NCI-H1092 (cell line): ENCODE data around the gene EPB41L2.
"Not testable (repeated sequence)": the region's sequence is repeated elsewhere in the genome, so short reads cannot be mapped to it uniquely, and the experiment has no call there.

Experiments
- DNase-seq: peaks from one replicate; lab custom pipeline; 2025; lab: John Stamatoyannopoulos, UW

The EPB41L2 gene

DNA sequence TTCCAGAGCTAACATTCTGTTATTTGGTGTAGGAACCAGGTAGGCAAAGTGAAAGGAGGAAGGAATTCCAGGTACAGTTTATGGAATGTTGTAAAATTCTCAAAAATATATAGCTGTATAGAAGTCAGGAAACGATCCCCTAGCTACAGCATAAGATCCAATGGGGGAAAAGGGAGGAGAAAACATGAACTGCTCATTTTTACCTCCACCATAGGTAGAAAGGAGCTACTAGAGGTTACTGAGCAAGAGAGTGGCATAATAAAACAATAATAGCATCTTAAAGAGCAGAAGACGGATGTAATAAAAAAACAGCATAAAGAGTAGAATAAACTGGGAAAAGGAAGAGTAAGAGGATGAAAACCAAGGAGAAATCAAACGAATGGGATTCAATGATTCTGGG, 26.9 kb downstream of the EPB41L2 start:
- DNase-seq, result no peak

DNA sequence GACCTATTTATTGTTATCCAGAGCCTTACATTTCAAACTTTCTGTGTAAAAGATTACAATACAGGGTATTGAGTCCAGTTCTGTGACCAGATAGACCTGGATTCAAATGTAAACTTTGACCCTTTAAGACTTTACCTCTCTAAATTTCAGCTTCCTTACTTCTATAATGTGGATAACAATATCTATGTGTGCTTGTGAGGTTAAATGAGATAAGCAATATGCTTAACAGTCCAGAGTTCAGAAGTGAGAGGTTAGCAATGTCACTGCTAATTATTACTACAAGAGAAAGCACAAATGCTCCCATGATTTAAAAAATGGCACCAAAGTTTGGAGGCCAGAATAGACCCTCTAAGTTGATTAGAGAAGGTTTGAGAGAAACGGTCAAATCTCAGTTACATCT, 27.5 kb downstream of the EPB41L2 start:
- DNase-seq, result no peak

DNA sequence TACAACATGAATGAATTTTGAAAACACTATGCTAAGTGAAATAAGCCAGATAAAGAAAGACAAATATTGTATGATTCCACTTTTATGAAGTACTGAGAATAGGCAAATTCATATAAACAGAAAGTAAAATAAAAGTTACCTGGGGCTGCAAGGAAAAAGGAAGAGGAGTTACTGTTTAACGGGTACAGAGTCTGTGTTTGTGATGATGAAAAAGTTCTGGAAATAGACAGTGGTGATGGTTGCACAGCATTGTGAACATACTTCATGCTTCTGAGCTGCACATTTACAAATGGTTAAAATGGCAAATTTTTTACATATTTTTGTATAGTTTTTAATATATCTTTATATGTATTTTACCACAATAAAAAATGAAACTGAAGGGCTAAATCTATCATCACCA, 29.4 kb downstream of the EPB41L2 start:
- no peak for DNase-seq

DNA sequence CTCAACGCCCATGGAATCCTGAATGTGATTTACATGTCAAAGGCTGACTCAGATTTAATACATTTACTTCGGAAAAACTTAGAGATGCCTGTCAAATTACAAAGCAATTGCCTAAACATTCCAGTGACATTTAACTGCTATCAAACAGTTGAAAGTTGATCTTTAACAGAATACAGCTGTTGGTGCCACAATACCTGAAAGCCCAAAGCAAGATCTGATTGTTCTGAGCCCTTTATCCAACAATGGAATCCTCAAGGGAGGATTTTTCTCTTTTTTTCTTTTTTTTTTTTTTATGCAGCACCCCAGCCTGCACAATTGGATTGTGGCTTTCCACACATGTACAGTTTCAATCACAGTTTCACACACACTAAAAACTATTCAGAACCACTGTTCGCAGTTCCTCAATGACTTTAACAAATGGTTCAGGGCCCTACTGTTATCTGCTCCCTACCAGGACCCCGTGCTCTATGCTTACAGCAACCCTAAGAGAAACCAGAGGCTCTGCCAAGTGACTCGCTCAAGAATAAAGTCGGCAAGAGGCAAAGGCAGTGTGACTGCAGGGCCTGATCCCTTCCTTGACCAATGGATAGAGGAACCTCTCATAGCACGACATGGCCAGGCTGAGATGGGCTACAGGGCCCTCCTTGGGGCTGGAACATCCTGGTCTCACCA, 33.3 kb downstream of the EPB41L2 start:
- no peak for DNase-seq

DNA sequence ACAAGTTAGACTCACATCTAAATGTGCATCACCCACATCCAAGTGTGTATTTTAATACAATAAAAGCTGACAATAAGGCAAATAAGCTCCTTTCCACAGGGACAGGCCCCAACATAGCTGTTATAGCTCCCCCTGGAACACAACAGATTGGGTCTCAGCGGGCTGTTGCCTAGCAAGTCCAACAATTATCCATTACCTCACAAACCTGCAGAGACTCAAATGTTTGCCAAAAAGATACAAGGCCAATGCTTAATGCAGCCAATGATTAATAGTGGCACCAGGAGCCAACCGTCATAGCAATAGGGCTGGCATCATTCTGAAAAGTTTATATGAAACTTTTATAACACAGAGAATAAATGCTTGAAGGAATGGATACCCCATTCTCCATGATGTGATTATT, 35.7 kb downstream of the EPB41L2 start:
- no peak for DNase-seq

DNA sequence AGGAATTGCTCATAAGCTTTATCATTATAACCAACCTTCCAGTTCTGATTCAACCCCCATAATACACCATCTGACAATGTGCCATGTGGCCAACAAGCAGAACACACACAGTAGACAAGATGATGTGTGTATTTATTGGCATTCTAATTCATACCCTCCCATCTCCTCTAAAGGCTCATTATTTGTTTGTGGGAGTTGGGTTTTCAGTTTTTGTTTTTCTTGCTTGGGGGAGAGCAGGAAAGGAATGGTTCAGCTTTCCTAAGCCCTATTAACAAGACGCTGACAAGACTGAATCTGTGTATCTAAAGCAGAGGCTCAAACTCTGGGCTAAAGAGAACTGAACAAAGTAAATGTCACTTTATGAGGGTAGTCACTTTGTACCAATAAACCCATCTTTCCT, 36.8 kb downstream of the EPB41L2 start:
- no peak for DNase-seq

DNA sequence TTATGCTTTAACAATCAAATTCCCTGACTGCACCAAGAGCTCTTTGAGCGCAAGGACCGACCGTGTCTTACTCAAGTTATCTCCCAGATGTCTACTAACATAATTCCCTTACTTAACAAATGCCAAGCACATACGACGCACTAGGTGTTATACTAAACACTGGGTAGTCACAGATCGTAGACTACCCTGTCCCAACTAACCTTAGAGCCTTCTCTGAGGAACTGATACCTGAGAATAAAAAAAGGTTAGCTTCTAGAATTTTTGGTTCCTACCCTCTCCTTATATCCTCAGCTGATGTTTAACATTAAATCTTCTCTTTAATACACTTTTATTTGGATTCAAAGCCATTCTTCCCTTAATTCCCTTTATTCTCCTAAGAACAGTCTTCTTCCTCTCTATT, 38.5 kb downstream of the EPB41L2 start:
- DNase-seq, result no peak

DNA sequence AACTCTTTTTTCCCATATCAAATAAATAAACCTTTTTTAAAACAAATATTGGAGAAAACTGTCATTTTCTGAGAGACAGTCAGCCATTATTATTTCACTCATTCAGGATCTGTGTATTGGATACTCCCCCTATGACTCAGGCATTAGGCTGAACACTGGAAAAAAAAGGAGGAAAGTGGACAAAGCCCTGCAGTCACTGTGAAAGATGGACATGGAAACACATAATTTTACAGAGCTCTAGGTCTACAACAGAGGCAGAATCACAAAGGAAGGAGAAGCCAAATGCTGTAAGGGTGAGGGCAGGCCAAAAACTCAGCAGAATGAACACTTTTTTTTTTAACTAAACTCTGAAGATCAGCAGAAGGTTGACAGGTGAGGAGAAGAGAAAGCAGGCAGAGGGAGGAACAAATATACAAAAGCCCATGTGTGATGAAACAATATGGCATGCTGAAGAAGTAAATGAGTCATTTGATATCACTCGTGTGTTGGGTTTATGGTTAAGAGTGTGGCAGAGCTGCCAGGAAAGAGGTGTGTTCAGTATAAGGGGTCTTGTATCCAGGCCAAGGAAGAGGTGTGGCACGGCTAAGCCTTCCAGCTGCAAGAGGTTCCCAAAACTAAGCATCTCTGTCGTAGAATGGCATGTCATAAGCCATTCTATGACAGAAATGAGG, 39.1 kb downstream of the EPB41L2 start:
- DNase-seq, result no peak

DNA sequence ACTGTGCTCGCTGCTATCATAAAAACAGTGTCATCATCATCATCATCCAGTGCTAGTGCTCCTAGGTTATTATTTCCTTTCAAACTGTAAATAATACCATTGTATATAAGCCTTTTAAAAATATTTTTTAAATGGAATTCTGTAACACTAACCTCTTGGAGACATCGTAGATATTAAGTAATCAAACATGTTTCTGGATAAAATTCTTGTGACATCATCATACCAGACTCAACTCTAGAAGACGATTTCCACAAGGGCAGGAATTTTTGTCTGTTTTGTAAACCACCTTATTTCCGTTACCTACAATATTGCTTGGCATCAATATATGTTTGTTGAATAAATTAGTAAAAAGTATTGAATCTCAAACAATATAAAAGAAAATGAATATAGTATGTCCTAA, 40.4 kb downstream of the EPB41L2 start:
- DNase-seq, result no peak

DNA sequence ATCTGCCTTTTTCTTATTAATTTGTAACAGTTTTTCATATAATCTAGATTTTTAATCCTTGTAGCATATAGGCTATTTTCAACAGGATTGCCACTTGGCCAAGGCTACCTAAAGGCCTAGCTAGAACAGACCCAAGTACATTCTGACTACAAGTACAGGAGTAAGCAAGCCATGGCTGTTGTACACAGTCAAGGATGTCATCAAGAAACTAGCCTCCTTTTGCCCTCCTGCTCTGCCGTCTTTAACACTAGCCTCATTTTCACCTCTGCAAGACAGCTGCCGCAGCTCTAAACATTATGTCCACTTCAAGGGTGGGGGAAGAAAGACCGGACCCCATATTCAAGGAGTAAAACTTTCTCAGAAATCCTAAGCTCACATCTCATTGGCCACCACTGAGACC, 45.1 kb downstream of the EPB41L2 start:
- DNase-seq, result no peak

DNA sequence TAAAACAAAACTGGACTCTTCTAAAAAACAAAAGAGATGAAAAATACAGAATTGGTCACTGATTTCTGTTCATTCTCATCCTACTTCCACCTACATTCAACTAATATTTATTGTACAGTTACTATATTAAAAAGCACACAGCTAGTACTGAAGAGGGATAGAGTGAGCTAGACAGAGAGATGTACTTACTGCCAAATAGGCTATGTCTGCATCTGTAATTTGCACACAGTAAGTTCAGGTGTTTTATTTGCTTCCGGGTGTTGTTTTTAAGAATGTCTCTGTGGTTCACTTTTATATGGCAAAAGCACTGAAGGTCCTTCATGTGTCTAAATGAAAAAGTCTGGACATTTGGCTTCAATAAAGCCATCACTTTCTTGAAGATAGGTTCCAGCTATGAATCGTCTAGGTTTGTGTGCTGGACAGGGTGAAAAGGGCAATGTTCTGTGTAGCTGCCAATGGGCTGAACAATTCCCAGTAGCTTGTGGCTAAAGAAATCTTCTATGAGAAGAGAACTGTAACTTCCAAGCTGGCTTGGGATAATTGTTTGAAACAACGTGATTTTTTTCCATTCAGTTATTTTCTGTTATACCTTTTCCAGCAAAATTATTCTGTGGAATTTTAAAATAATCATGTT, 47.3 kb downstream of the EPB41L2 start:
- DNase-seq, result no peak

DNA sequence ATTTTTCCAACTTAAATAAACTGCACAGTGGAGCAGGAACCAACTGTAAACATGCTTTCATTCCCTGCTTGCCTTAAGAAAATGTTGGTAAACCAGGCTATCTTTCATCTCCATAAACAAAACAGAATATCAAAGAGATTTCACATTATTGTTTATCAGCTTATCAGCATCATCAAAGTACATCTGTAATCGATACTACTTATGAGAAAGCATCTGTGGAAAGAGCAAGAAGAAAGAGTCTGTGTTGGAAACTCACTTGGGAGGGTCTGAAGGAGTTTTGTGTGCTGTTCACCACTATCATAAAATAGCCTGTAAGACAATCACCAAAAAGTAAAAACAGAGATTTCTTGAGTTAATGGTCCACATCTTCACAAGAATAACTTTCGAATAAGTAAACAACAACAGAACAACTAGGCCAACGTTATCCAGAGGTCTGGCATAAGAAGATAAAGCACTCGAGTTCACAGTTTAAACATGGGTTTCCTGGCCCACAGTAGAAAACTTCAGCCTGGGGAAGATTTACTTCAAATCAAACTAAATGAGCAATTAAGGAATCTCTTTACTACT, 47.9 kb downstream of the EPB41L2 start:
- DNase-seq, result no peak

DNA sequence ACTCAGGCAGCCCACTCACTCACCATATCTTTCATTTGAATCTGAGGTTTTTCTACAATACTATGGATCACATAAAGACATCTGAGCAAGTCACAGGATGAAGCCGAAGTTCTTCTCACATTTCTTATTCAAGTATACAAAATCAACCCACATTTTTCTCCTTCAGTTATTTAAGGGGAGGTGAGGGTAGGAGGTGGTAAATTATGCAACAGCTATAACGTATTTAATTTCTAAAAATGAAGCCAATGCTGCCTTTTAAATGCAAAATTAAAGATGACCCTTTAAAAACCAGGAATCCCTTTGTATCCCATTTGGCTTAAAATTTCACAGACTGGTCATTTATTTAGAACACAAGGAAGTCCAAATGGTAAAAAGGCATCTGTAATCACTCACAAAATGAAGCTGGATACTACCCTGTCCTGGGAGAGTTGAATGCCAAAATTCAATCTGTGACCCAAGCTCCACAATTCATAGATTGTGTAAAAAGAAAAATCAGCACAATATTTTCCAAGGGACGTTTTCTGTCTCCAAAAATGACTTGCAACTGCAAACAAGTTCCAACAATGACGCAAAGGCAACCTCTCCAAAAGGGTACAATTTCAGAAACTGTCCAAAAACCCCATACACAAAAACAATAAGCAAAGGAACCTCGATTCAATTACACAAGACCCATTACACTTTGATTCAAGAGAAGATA, 48.8 kb downstream of the EPB41L2 start:
- DNase-seq, result no peak

DNA sequence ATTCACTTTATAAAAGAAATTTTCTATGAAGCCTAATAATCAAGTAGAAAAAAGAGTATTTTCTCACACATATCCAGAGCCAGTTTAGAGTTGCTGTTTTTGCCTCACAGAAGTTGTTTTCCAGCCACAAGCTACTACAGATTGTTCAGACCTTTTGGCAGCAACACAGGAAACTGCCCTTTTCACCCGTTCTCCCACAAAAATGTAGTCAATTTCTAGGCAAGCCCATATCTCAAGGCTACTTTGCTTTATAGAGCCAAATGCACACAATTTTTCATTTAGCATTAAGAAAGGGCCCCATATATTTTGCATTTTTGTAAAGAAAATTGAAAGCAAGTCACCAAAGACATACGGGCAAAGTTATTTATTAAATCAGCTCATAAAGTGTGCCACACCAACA, 49.5 kb downstream of the EPB41L2 start:
- no peak for DNase-seq

DNA sequence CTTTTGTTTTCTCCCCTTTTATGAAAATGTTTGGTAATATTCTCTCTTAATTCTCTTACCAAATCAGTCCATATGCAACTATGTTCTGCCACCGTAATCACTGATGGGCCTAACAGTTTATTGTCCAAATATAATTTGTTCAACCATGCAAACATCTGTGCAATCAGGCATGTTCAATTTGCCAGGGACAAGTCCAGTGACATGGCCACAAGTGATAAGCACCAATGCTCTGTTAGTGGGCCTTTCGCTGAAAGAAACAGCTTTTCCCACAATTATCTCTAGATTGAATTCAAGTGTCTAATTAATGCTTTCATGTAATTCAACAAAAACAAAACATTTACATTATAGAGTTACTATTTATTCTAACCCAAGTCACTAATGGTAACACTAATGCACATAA, 53.3 kb downstream of the EPB41L2 start:
- DNase-seq, result no peak

DNA sequence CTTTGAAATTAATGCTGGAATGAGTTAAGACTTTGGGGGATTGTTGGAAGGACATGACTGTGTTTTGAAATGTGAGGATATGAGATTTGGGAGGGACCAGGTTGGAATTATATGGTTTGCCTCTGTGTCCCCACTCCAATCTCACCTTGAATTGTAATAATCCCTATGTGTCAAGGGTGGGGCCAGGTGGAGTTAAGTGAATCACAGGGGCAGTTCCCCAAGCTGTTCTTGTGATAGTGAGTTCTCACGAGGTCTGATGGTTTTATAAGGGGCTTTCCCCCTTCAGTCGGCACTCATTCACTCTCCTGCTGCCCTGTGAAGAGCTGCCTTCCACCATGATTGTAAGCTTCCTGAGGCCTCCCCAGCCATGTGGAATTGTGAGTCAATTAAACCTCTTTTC, 54.1 kb downstream of the EPB41L2 start:
- not testable (repeated sequence) for DNase-seq

DNA sequence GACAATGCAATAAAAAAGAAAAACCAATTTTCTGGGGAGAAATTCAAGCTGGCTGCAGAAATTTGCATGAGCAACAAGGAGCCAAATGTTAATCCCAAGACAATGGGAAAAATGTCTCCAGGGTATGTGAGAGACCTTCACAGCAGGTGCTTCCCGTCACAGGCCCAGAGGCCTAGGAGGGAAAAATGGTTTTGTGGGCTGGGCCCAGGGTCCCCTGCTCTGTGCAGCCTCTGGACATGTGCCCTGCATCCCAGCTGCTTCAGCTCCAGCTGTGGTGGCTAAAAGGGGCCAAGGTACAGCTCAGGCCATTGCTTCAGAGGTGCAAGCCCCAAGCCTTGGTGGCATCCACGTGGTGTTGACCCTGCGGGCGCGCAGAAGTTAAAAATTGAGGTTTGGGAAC, 55.1 kb downstream of the EPB41L2 start:
- not testable (repeated sequence) for DNase-seq

DNA sequence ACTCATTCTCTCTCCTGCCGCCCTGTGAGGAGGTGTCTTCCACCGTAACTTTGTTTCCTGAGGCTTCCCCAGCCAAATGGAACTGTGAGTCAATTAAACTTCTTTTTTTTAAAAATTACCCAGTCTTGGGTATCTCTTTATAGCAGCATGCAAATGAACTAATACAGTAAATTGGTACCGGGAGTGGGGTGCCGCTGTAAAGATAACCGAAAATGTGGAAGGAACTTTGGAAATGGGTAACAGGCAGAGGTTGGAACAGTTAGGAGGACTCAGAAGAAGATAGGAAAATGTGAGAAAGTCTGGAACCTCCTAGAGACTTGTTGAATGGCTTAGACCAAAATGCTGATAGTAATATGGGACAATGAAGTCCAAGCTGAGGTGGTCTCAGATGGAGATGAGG, 55.8 kb downstream of the EPB41L2 start:
- no peak for DNase-seq

DNA sequence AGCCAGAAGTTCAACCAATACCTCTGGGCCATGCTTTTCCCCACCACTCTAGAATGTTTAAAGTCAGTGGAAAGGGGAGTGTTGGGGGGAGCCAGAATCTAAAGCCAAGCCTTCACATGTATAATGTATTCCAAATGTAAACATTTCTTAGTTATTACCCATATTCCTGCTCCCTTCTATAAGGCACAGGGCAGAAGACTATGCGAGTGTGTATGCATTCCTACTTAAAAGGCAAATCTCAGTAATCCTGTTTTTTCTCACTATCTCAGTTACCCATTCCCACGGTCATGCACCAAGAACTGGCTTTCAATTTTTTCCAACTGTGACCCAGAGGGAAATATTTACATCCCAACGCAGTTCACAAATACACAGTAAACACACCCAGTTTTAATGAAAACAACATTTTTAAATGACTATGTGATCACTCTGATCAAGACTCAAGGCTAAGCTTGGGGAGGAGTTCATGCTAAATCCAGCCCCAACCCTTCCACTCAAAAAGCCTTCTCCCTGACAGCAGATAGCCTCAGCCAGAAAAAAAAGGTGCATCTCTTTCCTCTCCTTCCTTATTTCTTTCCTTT, 57.5 kb downstream of the EPB41L2 start:
- DNase-seq, result no peak

DNA sequence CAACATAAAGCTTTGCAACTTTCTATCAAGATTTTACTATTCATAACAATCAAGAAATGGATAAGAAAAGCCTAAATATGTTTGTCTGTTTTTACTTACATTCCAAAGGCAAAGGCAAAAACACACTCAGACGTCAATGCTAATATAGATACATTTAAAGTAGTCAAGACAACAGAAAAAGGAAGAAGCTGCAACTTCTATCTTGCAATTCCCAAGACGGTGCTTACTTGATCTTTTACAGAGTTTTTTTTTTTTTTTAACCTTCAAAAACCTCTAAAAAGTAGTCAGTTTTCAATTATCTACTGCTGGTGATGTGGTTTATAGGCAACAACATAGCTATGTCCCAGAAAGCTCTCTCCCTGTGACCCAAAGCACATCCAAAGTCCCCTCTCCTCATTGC, 58.1 kb downstream of the EPB41L2 start:
- DNase-seq, result no peak

DNA sequence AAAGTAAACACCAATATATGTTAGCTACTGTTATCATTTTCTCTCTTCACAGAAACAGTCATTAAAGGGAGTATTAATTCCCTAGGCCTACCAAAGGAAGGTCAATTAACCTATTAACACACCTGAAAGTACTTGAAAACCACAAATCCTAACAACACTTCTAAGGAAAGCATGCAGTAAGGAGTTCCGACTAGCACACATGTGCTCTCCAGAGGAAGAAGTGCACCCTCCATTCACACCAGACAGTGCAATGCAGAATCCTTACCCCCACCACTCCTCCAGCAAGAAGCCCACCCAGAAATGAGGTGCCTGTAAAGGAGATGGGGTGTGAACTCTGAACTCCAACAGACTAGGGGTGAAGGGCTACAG, 58.7 kb downstream of the EPB41L2 start:
- DNase-seq, result no peak
